Caki2 (cell line): ENCODE measurements around the gene LHFPL5. TPM values are rescaled to one million over a fixed set of nuclear protein-coding genes. Genes with fewer than 3 reads are reported as not detected.
A peak's percentile ranks its signal among the peaks of the same experiment; 100 is the strongest.

Experiments
- DNase-seq: peaks from one replicate; pipeline ENCODE4 v3.0.0-alpha.2; 2015; ENCODE audit warnings: low read depth
- in situ Hi-C: cut with HindIII; loops from 2 replicates; pipeline ENCODE4 v1.10.0; 2016; ENCODE audit warnings: low sequenced_read_pairs, low pct_unique_long_range_greater_than_20kb, mixed read lengths
- total RNA-seq: library from RNA; depleted of rRNA; stranded (reverse); fragments of >200 nt; shearing (Covaris generic); gene quantifications from 2 replicates; pipeline ENCODE4 v1.2.3, GENCODE V29; 2014; ENCODE audit warnings: low replicate concordance; rRNA removed

LHFPL5 gene
- total RNA-seq, result 1.0 TPM in 1 of 2 replicates, not detected in the other

- peak; percentile 72 for DNase-seq
- in situ Hi-C loops, result no loop called here
Measured at GRCh38 chr6:35804996-35805736, at the start of gene LHFPL5. Gene LHFPL5, plus strand, starts transcription at chr6:35805352. Its CDS starts 319 bp downstream, at chr6:35805671.

GRCh38 chr6:35757456-35758123 is 47.6 kb upstream of the LHFPL5 start:
- in situ Hi-C loops, result no loop called here
- no peak for DNase-seq

GRCh38 chr6:35759426-35759825 is 45.7 kb upstream of the LHFPL5 start:
- in situ Hi-C loops, result no loop called here
- DNase-seq, result no peak

GRCh38 chr6:35765739-35766138 is 39.4 kb upstream of the LHFPL5 start:
- in situ Hi-C loops, result no loop called here
- DNase-seq, result no peak

GRCh38 chr6:35769211-35769610 is 35.9 kb upstream of the LHFPL5 start:
- no peak for DNase-seq

GRCh38 chr6:35771343-35771627 is 33.9 kb upstream of the LHFPL5 start:
- DNase-seq, result no peak
- in situ Hi-C loops, result no loop called here

More at GRCh38 chr6:35769211-35769610, 35.9 kb upstream of the LHFPL5 start:
- in situ Hi-C loops, result no loop called here

- in situ Hi-C loops, result no loop called here
- DNase-seq, result no peak
Measured at GRCh38 chr6:35774116-35774794, 30.9 kb upstream of the LHFPL5 start.

GRCh38 chr6:35775031-35775430 is 30.1 kb upstream of the LHFPL5 start:
- in situ Hi-C loops, result no loop called here
- peak; percentile 34 for DNase-seq

GRCh38 chr6:35776364-35777215 is 28.6 kb upstream of the LHFPL5 start, which contains the start of gene CLPSL2:
Gene CLPSL2, plus strand, starts transcription at chr6:35776598. Its CDS starts 21 bp downstream, at chr6:35776619.
- in situ Hi-C loops, result no loop called here
- peak; percentile 55 for DNase-seq

GRCh38 chr6:35777356-35778102 is 27.6 kb upstream of the LHFPL5 start:
- in situ Hi-C loops, result no loop called here
- DNase-seq, result no peak

GRCh38 chr6:35778437-35778836 is 26.7 kb upstream of the LHFPL5 start:
- in situ Hi-C loops, result no loop called here
- DNase-seq, result no peak

GRCh38 chr6:35780719-35781118 is 24.4 kb upstream of the LHFPL5 start, which contains the start of gene CLPSL1:
Gene CLPSL1, plus strand, starts transcription at chr6:35781019. Its CDS starts 92 bp downstream, at chr6:35781111.
- in situ Hi-C loops, result no loop called here
- DNase-seq, result no peak

GRCh38 chr6:35781290-35781689 is 23.9 kb upstream of the LHFPL5 start:
- in situ Hi-C loops, result no loop called here

GRCh38 chr6:35782424-35782823 is 22.7 kb upstream of the LHFPL5 start:
- in situ Hi-C loops, result no loop called here
- DNase-seq, result no peak

More at GRCh38 chr6:35781290-35781689, 23.9 kb upstream of the LHFPL5 start:
- DNase-seq, result no peak

- no peak for DNase-seq
- in situ Hi-C loops, result no loop called here
Measured at GRCh38 chr6:35784200-35784599, 21.0 kb upstream of the LHFPL5 start.

GRCh38 chr6:35786272-35786671 is 18.9 kb upstream of the LHFPL5 start:
- no peak for DNase-seq
- in situ Hi-C loops, result no loop called here

- in situ Hi-C loops, result no loop called here
Measured at GRCh38 chr6:35786810-35787209, 18.3 kb upstream of the LHFPL5 start.

More at GRCh38 chr6:35786810-35787209, 18.3 kb upstream of the LHFPL5 start:
- no peak for DNase-seq
